Choroid plexus epithelial cell (primary cell): ENCODE results near the gene FGF5.
A peak's percentile ranks its signal among the peaks of the same experiment; 100 is the strongest.

Source experiments
- DNase-seq: peaks from one replicate; pipeline ENCODE4 v3.0.0-alpha.2; 2010; ENCODE audit warnings: low read depth
- H3K4me3 ChIP-seq: 2 replicates; pipeline ENCODE4 v1.5.1; 2011; ENCODE audit warnings: low read depth, mild to moderate bottlenecking, control low read depth, low read length, moderate library complexity
- CTCF ChIP-seq: conservative IDR thresholded peaks from 2 replicates; pipeline ENCODE4 v1.5.1; 2011; ENCODE audit warnings: low read depth, mild to moderate bottlenecking, control low read depth, inconsistent platforms, low read length, moderate library complexity

FGF5 gene

GRCh38 chr4:80266253-80266901 is at the start of gene FGF5:
TSS of gene FGF5 (plus strand) at chr4:80266664. CDS start at chr4:80266825, 161 bp downstream.
- DNase-seq: peak; percentile 52
- H3K4me3 ChIP-seq: peak within 1 kb of the TSS; percentile 57
- no peak for TF ChIP-seq CTCF

GRCh38 chr4:80219301-80220025 is 47.0 kb upstream of the FGF5 start:
- H3K4me3 ChIP-seq: no peak overlapping the region

GRCh38 chr4:80220711-80221110 is 45.8 kb upstream of the FGF5 start:
- DNase-seq: no peak
- TF ChIP-seq CTCF: no peak
- H3K4me3 ChIP-seq: no peak overlapping the region

More at GRCh38 chr4:80219301-80220025, 47.0 kb upstream of the FGF5 start:
- DNase-seq: no peak
- TF ChIP-seq CTCF: no peak

- peak; percentile 53 for TF ChIP-seq CTCF
- DNase-seq: peak; percentile 55
- H3K4me3 ChIP-seq: no peak overlapping the region
Observed at GRCh38 chr4:80221161-80221560, 45.3 kb upstream of the FGF5 start.

GRCh38 chr4:80225595-80225994 is 40.9 kb upstream of the FGF5 start:
- H3K4me3 ChIP-seq: no peak overlapping the region
- DNase-seq: no peak
- TF ChIP-seq CTCF: no peak

GRCh38 chr4:80226094-80226493 is 40.4 kb upstream of the FGF5 start:
- no peak for DNase-seq
- no peak overlapping the region for H3K4me3 ChIP-seq
- no peak for TF ChIP-seq CTCF
